NCI-H1105 treated with DMSO at 0.1 percent for 48 hours (cell line): ENCODE data around the gene CMIP.

Source experiments
- DNase-seq: peaks from one replicate; lab custom pipeline; 2025; lab: John Stamatoyannopoulos, UW

The CMIP gene

GRCh38 chr16:81624760-81625543 is 180.3 kb downstream of the CMIP start:
- DNase-seq = no peak

DNA sequence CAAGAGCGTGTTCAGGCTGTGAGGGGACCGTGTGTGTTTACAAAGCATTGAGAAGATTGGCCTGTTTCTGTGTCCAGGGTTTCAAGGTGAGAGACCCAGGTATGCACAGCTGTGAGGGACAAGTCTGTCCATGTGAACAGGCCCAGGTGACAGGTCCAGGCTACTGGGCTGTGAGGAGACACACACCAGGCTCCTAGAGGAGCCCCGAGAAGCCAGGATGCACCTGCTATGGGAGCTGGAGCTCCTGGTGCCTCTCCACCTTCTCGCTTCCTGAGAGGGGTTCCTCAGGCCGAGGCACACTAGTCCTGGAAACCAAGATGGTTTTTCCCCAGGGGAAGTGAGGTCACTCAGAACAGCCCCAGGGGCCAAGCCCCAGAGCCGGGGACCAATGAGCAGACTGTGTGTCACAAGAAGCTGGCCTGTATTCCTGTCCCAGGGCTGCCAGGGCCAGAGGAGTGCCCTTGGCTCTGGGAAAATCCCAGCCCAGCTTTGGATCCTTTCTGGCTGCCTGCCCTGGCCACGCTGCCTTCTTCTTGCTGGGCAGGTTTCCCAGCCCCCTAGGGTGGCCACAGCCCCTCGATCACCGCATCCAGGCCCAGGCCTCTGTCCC is 181.0 kb downstream of the CMIP start:
- no peak for DNase-seq

- no peak for DNase-seq
Observed at GRCh38 chr16:81626181-81626674, 181.6 kb downstream of the CMIP start.

DNA sequence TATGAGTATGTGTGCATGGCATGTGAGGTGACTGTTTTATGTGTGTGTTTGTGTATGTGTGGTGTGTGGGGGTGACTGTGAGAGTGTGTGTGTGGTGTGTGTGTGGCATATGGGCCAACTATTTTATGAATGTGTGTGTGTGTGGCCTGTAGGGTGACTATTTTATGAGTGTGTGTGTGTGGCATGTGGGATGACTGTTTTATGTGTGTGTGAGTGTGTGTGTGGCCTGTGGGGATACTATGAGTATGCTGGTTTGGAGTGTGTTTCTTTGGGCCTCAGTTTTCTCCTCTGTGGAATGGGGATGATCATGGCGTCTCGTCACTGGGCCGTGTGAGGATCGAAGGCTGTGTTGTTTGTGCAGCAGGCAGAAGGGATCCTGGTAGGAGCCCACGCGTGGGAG is 182.4 kb downstream of the CMIP start:
- no peak for DNase-seq

- no peak for DNase-seq
Observed at GRCh38 chr16:81627729-81628244, 183.2 kb downstream of the CMIP start.

- no peak for DNase-seq
Observed at GRCh38 chr16:81629034-81629802, 184.6 kb downstream of the CMIP start.

DNA sequence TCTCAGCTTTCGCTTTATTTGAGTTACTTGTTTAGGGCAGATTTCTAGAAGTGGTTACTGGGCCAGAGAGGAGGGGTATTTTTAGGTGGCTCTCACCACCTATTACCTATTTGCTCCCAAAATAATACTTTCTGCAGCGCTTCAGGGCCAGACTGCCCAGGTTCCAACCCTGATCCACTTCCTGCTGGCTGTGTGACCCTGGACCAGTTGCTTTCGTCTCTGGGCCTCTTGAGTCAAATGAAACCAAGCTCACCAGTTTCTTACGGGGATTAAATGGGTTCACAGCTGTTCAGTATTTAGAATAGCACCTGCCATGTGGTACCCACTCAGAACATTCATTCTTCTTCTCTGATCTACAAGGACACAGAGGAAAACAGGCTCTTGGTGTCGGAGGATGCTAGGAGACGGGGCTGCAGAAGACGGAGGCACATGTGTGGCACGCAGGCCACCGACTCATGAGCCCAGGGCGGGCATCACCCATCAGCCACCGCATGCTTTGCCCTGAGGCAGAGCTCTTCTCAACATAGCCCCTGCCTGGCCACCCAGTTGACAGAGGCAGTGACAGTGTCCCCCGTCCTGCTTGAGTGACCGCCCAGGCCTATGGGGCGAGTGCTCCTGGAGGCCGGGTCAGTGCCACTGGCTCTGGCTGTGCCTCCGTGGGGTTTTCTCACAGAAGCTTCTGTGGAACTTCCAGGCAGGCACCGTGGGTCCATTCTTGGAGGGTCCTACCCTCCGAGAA is 185.5 kb downstream of the CMIP start:
- no peak for DNase-seq

GRCh38 chr16:81630635-81631031 is 186.0 kb downstream of the CMIP start:
- peak; percentile 84 for DNase-seq

DNA sequence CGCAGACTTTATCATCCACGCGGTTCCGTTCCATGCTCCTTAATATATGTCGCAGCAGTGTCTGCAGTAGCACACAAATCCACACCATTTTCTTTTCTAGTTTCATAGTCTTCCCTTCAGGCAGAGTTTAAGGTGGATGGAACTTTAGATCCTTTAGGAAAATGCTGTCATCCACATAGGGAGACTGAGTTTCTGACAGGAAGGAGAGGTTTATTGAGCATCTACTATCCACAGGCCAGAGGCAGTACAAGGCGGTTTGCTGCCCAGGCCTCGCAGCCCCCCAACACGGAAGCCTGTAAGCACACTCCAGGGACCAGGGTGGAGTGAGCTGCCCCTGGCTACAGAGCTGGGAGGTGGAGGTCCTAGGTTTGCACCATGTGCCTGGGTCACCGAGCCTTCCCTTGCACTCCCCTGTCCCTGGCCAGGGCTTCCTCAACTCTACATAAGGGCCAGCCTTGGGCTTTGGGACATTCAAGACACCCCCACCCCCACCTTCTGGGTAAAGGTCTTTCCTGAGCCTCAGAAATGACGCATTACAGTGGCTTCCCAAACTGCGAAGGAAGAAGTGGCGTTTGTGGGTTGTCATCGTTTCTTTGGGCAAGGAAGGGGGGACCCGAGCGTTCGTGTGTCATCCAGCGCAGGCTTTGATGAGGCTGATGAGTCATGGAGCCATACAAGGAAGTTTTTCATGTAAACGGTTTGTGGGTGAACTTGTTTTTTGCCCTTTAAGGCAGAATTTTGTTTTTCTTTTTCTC is 188.0 kb downstream of the CMIP start:
- DNase-seq = no peak

- DNase-seq = no peak
Observed at GRCh38 chr16:81633147-81633619, 188.6 kb downstream of the CMIP start.

GRCh38 chr16:81633680-81634379 is 189.2 kb downstream of the CMIP start:
- no peak for DNase-seq

- DNase-seq = no peak
Observed at GRCh38 chr16:81634380-81635062, 189.9 kb downstream of the CMIP start.

- DNase-seq = no peak
Observed at GRCh38 chr16:81635063-81635937, 190.7 kb downstream of the CMIP start.

- DNase-seq = no peak
Observed at GRCh38 chr16:81636298-81636993, 191.8 kb downstream of the CMIP start.

DNA sequence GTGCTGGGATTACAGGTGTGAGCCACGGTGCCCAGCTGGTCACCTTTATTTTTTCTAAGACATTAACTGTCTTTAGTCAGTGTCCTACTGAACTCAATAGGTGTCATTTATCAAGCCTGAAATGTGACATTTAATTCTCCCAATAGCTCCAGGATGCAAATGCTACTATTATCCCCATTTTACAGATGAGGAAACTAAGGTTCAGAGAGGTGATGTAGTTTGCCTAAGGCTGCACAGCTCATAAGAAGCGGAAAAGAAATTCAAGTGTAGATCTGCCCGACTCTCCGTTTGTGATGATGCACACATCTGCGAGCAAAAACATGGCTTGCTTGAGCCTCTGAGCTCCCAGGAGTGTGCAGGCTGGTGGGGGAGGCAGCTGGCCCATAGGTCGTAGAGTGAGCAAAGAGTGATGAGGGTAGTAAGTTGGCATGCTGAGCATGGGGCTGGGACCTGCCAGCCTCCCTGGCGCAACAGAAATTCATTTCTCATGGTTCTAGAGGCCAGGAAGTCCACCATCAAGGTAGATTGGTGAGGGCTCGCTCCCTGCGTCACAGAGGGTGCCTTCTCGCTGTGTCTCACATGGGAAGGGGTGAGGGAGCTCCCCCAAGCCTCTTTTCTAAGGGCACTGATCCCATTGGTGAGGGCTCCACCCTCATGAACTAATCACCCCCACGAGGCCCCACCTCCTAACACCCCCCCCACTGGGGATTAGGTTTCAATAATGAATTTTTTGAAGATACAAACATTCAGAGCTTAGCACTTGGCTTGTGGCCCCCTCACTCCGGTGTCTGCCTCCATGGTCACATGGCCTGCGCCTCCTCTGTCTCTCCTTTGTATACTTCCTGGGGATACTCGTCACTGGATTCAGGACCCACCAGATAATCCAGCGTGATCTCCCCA is 193.0 kb downstream of the CMIP start:
- no peak for DNase-seq

- DNase-seq = no peak
Observed at GRCh38 chr16:81638286-81638945, 193.8 kb downstream of the CMIP start.

DNA sequence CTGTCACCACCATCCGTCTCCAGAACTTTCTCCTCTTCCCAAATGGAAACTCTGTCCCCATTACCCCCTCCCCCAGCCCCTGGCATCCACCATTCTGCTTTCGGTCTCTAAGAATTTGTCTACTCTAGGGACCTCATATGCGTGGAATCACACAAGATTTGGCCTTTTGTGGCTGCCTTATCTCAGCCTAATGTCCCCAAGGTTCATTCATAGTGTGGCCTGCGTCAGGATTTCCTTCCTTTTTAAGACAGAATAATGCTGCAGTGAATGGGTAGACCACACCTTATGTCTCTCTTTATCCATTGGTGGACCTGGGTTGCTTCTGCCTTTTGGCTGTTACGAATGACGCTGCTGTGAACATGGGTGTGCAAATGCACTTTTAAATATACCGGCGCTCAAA is 194.7 kb downstream of the CMIP start:
- DNase-seq = no peak
